Measurements from ENCODE around the gene ANP32E.

GRCh38 chr1:150237746-150238145, 1.8 kb upstream of the ANP32E start:
- TF ChIP-seq CTCF (IDR thresholded peaks at IDR 0.05) = no peak
- TF ChIP-seq POLR2A (IDR thresholded peaks at IDR 0.05) = no peak
- TF ChIP-seq EP300 (IDR thresholded peaks at IDR 0.05) = no peak

All from ovary (tissue), 3 donors.